Pulmonary artery endothelial cell (primary cell): ENCODE results near the gene GRIK2. TPM values are rescaled to one million over a fixed set of nuclear protein-coding genes. Genes with fewer than 3 reads are reported as not detected.

ENCODE experiments used
- DNase-seq: peaks from one replicate; pipeline ENCODE4 v3.0.0-alpha.2; 2011; ENCODE audit warnings: low read depth, low spot score
- total RNA-seq: library from RNA; depleted of rRNA; stranded (reverse); fragments of >200 nt; gene quantifications from 2 replicates; pipeline ENCODE4 v1.2.3, GENCODE V29; 2014

The GRIK2 gene
- total RNA-seq, 1 donor from 2014 or later = not detected

GRCh38 chr6:101876431-101876830 lies 482.9 kb downstream of the GRIK2 start:
- no peak for DNase-seq

GRCh38 chr6:101878554-101879276 lies 485.2 kb downstream of the GRIK2 start:
- DNase-seq = no peak

GRCh38 chr6:101879782-101880181 lies 486.3 kb downstream of the GRIK2 start:
- no peak for DNase-seq

GRCh38 chr6:101883505-101883904 lies 490.0 kb downstream of the GRIK2 start:
- no peak for DNase-seq

GRCh38 chr6:101887532-101887931 lies 494.0 kb downstream of the GRIK2 start:
- no peak for DNase-seq

- no peak for DNase-seq
Observed at GRCh38 chr6:101907356-101908217, 514.1 kb downstream of the GRIK2 start.

GRCh38 chr6:101909366-101909765 lies 515.9 kb downstream of the GRIK2 start:
- no peak for DNase-seq

- DNase-seq = no peak
Observed at GRCh38 chr6:101912311-101912710, 518.8 kb downstream of the GRIK2 start.

- DNase-seq = no peak
Observed at GRCh38 chr6:101918471-101918870, 525.0 kb downstream of the GRIK2 start.

- DNase-seq = no peak
Observed at GRCh38 chr6:101921829-101922450, 528.4 kb downstream of the GRIK2 start.

GRCh38 chr6:101926149-101926925 lies 532.8 kb downstream of the GRIK2 start:
- no peak for DNase-seq

GRCh38 chr6:101931766-101932165 lies 538.3 kb downstream of the GRIK2 start:
- no peak for DNase-seq

- no peak for DNase-seq
Observed at GRCh38 chr6:101932704-101933103, 539.2 kb downstream of the GRIK2 start.

- DNase-seq = no peak
Observed at GRCh38 chr6:101935732-101936131, 542.2 kb downstream of the GRIK2 start.

GRCh38 chr6:101936516-101936915 lies 543.0 kb downstream of the GRIK2 start:
- DNase-seq = no peak

GRCh38 chr6:101937108-101937507 lies 543.6 kb downstream of the GRIK2 start:
- DNase-seq = no peak

GRCh38 chr6:101940391-101940790 lies 546.9 kb downstream of the GRIK2 start:
- no peak for DNase-seq

- DNase-seq = no peak
Observed at GRCh38 chr6:101956961-101957360, 563.5 kb downstream of the GRIK2 start.

- no peak for DNase-seq
Observed at GRCh38 chr6:101961357-101961756, 567.8 kb downstream of the GRIK2 start.

- DNase-seq = no peak
Observed at GRCh38 chr6:101980924-101981323, 587.4 kb downstream of the GRIK2 start.

GRCh38 chr6:101986476-101986875 lies 593.0 kb downstream of the GRIK2 start:
- no peak for DNase-seq
